Articular chondrocyte of knee joint (primary cell): ENCODE data around the gene FOXG1. TPM values are rescaled to one million over a fixed set of nuclear protein-coding genes. Genes with fewer than 3 reads are reported as not detected.

ENCODE experiments used
- total RNA-seq: library from RNA; depleted of rRNA; stranded (reverse); fragments of >200 nt; gene quantifications from 2 replicates; pipeline ENCODE4 v1.2.3, GENCODE V29; 2012

Gene FOXG1
- under 0.01 TPM in 1 of 2 replicates, not detected in the other for total RNA-seq

GRCh38 chr14:28766469-28766955, at the start of gene FOXG1:
Gene FOXG1, plus strand, starts transcription at chr14:28766787. Its CDS starts 493 bp downstream, at chr14:28767280.

